Erythroblast (primary cell): ENCODE data around the gene ZNF423.
A peak's percentile ranks its signal among the peaks of the same experiment; 100 is the strongest.

ENCODE experiments used
- DNase-seq, 2 experiments: peaks; one replicate each; lab custom pipeline; 2025; lab: John Stamatoyannopoulos, UW
- GATA1 ChIP-seq: IDR thresholded peaks from 2 replicates; pipeline ENCODE4 v1.6.1; 2011; ENCODE audit warnings: low read depth, mild to moderate bottlenecking, control low read depth, low read length, moderate library complexity
- POLR2A ChIP-seq: IDR thresholded peaks from 2 replicates; pipeline ENCODE4 v1.6.1; 2011; ENCODE audit warnings: mild to moderate bottlenecking, low read length

ZNF423 gene

DNA sequence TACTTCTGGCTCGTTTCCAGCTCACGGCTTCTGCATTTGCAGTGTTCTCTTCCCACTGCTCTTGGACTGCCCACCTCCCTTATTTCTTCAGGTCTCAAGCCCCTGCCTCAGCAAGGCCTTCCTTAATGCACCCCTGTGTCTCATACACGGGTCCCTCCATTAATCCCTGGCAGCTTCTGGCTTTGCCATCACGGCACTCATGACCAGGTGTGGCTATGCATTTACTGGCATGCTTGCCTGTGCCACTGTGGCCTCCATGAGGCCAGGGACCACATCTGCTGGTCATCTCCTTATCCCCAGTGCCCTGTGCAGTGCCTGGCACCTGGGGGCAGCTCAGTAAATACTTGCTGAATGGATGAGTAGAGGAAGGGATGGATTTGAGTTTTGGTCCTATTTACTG lies 368.2 kb downstream of the ZNF423 start:
- DNase-seq: no peak
- TF ChIP-seq POLR2A (no peak), GATA1 (no peak)

DNA sequence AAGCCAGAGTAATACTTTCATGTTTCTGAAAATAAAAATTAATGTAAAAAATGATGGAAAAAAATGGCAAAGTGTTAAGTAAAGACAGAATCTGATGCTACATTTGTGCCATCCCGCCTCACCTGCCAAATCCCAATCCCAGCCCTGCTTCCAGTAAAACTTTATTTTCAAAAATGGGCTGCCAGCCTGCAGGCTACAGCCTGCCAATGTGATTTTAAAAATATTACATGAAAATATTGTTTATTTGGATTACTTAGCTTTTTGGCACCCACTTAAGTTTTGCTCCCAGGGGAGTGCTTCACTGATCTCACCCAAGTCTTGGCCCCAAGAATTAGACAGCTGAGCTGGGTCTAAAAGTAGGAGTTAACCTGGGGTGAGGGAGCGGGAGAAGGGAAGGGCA lies 369.5 kb downstream of the ZNF423 start:
- TF ChIP-seq POLR2A (no peak), GATA1 (no peak)

DNA sequence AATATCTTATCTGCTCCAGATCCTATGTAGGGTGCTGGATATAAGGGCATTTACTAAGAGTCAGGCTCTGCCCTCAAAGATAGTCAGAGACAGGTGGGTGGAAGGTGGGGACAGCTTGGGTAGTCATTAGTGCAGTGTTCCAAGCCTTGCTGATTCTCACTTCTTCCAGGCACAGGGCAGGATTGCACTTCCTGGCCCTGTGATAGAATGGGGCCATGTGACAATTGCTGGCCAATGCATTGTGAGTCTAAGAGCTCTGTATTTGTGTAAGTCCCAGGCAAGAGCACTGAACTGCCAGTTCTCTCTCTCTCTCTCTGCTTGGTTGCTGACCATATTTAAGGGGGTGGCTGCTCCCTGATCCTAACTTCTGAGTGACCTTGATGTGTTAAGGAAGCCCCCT lies 370.2 kb downstream of the ZNF423 start:
- TF ChIP-seq GATA1: no peak
- TF ChIP-seq POLR2A: no peak

More for the DNA sequence above, 369.5 kb downstream of the ZNF423 start:
- DNase-seq: no peak

DNA sequence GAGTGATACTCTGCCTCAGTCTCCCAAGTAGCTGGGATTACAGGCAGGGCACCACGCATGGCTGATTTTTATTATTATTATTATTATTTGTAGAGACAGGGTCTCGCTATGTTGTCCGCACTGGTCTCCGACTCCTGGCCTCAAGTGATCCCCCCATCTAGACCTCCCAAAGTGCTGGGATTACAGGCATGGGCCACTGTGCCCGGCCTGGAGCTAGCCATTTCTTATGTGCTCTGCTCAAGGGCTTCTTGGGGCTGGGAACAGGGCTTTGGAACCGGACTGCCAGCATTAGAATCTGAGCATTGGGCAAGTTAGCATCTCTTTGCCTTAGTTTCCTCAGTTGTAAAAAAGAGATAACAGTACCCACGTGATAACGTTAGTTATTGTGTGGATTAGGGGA lies 371.0 kb downstream of the ZNF423 start:
- TF ChIP-seq GATA1 (no peak), POLR2A (no peak)
- no peak for DNase-seq

More for the DNA sequence above, 370.2 kb downstream of the ZNF423 start:
- no peak for DNase-seq

DNA sequence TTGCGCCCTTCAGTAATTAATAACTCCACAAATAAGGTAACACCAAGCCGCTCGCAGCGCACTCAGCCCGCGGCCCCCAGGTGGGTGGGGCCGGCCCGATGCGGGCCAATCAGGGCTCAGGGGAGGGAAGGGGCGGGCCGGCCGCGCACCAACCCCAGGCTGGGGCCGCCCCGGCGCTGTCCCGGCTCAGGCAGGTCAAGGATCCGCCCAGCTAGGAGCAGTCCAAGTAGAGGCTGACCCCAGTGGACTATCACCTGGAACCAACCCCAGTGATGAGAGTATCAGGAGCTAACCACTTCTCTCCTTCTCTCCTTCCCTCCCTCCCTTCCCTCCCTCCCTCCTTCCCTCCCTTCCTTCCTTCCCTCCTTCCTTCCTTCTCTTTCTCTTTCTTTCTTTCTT lies 371.5 kb downstream of the ZNF423 start:
- peak; percentile 12 to 42 for DNase-seq
- TF ChIP-seq GATA1 (no peak), POLR2A (no peak)

DNA sequence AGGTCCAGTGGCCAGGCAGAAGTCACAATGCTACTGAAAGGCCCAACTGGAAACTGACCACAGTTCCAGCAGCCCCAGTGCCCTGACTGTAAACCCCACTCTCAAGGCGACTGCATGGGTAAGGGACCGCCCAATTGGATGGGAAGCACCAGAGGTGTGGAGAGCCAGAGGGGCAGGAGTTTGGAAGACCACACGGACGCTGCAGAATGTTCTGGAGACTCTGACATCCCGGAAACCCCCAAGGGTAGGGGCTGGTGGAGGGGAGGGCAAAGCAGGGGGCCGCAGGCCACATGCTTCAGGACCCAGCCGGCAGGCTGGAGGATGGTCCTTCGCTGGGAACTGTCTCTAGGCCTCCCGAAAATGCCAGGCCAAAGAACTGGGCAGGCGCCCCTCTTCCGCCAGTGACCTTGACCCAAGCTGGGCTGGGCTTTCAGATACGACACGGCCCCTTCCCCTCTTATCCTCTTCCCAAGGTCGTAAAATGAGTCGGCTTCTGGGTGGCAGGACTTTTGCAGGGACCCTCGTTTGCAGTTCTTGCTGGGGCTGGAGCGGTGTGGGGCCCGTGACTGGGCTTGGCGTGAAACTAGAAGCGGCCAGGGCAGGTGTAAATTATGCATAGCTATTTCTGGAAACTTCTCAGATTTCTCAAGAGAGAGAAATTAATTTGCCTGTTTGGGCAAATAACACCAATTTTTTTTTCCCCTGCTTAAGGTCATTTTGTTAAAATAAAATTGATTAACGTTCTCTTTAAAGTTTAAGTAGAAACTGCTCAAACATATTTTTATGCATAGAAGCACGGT lies 372.1 kb downstream of the ZNF423 start:
- no peak for TF ChIP-seq POLR2A
- no peak for TF ChIP-seq GATA1
- DNase-seq: no peak

DNA sequence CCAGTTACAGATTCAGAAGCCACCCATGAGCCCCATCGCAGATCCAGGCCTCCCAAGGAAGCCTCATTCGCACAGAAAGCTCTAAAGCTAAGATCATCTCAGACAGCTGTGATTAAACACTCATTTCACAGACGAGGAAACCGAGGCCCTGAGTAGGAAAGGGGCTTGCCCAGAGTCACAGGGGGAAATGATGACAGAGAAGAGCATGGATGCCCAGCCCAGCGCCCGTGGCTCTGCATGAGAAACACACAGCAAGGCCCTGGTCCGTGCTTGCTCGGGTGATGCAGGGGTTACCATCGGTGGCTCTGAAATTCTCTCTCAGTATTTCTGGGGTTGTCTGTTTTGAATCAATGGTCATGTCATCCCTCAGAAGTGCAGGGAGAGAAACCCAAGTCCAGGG lies 372.7 kb downstream of the ZNF423 start:
- no peak for TF ChIP-seq POLR2A
- TF ChIP-seq GATA1: no peak
- no peak for DNase-seq

DNA sequence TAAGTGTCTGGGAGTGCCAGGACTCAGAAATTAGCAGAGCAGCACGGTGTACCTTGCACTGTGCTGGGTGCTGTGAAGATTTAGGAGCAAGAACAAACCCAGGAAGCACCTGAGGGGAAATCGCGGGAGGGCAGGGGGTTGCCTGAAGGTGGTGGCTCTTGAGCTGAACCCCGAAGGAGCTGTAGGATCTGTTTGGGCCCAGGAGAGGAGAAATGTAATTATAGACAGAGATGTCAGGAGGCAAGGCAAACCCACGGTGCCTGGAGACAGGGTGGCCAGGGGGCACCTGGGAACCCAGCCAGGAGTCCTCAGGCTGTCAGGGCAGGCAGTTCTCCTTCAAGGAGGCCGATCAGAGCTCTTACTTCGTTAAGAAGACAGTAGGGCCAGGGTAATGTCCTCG lies 373.2 kb downstream of the ZNF423 start:
- no peak for DNase-seq
- TF ChIP-seq GATA1 (no peak), POLR2A (no peak)

DNA sequence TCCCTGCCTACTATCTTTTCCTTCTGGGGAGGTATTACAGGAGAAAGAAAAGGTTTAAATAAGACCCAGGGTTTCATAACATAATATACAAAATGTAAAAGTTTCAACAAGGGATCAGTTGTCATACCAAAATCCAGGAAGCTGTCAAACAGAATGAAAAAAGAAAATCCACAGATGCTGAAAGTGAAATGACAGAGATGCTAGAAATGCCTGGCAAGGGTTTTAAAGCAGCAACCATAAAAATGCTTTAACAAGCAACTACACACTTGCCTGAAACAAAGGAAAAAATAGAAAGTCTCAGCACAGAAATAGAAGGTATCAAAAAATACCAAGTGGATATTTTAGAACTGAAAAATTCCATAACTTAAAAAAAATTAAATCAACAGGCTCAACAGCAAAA lies 377.3 kb downstream of the ZNF423 start:
- TF ChIP-seq GATA1 (no peak), POLR2A (no peak)
- DNase-seq: no peak

DNA sequence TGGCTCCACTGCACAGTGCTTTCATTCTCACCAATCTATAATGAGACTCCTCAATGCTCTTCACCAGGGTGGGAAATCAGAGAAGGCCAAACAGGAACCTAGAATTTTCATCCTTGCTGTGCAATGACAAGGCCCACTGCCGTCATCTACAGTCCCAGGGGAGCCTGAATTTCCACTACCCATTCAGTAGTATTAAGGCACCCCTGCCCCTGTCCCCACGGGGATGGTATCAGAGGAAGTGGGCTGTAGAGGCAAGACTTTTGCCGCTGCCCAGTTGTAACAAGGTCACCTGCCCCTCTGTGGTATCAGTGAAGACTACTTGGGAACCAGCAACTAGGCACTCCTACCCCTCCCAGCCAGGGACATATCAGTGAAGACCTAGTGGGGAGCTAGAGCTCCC lies 377.8 kb downstream of the ZNF423 start:
- TF ChIP-seq POLR2A: no peak
- TF ChIP-seq GATA1: no peak
- no peak for DNase-seq

DNA sequence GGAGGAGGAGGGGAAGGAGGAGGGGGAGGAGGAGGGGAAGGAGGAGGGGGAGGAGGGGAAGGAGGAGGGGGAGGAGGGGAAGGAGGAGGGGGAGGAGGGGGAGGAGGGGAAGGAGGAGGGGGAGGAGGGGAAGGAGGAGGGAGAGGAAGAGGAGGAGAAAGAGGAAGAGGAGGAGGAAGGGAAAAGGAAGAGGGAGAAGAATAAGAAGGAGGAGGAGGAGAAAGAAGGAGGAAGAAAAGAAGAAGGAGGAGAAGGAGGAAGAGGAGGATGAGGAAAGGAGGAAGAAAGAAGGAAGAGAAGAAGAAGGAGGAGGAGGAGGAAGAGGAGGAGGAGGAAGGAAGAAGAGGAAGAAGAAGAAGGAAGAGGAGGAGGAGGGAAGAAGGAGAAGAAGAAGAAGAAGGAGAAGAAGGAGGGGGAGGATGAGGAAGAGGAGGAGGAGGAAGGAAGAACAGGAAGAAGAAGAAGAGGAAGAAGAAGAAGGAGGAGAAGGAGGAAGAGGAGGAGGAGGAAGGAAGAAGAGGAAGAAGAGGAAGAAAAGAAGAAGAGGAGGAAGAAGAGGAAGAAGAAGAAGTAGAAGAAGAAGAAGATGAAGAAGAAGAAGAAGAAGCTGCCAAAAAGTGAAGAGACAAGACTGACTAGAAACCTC lies 378.5 kb downstream of the ZNF423 start:
- TF ChIP-seq POLR2A (no peak), GATA1 (no peak)
- DNase-seq: no peak

DNA sequence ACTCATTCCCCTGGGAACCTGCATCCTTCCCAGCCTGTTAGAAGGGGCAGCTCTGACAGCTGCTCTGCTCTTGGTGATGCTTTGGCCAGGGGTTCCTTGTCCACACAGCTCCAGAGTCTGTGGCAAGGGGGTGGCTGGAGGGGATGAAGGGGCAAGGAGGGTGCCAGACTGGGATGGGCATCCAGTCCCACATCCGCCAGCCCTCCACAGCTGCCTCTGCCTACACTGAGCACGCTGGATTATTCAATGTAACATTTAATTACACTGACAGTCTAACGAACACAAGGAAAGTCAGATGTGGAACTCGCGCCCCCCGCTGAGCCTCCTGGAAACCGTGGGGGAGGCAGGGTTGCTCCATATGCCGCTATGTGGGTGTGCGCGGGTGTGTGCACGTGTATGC lies 381.2 kb downstream of the ZNF423 start:
- TF ChIP-seq GATA1 (no peak), POLR2A (no peak)
- DNase-seq: no peak

DNA sequence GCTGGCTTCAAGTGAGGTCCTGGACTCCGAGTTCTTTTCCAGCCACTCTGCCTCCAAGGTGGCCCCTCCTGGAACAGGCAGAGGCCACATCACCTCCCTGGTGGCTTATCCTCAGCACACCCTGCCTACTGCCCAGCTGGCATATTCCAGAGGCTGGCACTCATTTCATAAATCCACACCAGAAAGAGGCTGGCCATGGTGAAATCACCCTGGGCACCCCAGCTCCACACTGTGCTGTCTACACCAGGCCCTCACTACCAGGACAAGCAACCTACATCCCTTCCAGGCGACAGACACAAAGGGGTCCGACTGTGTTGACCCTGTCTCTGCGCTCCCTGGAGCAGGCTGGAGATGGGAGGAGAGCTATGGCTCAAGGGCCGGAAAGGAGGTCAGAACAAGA lies 382.1 kb downstream of the ZNF423 start:
- TF ChIP-seq POLR2A (no peak), GATA1 (no peak)
- DNase-seq: no peak

DNA sequence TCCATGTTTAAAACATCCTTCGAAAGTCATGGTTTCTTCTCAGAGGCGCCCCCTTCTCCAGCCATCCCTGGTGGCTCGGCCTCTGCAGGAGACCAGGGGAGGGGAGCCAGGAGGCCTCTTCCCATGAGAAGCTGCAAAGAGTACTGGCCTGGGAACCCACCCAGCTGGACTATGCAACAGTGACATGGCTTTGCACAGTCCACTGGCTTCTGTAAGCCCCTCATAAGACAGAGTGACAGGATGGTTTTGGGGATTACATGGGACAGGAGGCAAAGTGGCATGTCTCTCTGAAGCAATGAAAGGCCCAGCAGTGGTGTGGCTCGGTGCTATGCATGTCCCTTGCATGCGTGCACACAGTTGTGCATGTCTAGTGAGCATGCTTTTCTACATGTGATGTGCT lies 382.8 kb downstream of the ZNF423 start:
- DNase-seq: no peak
- TF ChIP-seq GATA1: no peak
- TF ChIP-seq POLR2A: no peak

DNA sequence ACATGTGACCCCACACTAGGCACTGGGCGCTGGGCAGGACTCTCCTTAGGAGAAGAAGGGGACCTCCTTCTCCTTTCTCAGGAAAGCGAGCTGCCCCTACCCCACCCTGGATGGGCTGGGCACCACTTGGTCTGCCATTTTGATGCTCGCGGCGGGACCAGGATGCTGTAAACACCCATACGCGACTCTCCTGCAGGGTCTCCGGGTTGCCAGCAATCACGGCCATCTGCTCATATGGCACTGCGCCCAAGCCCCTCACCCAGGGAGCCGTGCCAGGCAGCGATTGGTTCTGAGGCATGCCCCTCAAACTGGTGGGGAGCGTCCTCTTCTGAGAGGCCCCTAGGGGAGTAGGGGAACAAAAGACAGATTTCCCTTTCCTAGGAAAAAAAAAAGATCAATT lies 383.3 kb downstream of the ZNF423 start:
- DNase-seq: no peak
- no peak for TF ChIP-seq GATA1
- TF ChIP-seq POLR2A: no peak
